Measurements from ENCODE around the gene ACOT8.

DNA sequence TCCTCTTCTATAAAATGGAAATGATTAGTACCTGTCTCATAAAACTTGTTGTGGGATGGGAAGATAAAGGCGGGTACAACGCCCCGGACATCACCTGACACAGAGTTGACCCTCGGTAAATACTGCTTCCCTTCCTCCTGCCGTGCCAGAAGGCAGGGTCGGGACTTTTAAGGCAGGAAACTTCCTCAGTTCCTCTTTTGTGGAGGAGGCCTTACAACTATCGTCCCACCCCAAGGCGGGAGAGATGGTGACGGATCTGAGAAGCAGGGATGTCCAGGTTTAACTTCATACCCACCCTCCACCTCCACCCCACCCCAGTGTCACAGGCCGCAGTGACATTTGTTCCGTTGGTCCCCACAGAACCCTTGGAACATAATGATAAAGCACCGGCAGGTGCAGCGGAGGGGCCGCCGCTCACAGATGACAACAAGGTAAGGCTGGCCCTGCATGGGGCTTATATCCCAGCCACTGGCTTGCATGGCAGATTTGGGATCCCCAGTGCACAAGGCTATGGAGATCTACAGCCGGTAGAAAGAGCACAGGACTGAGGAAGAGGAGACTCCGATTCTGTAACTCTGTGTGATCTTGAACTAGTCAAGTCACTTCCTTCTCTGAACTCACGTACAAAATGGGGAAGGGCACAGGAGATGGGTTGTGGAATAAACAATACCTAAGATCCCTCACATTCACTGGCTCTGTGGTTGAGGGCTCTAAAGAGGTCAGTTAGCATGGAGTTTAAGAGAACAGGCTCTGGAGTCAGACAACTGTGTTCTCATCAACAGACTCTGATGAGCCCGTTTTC, 64.7 kb downstream of the ACOT8 start:
- TF ChIP-seq, protein P1, sequence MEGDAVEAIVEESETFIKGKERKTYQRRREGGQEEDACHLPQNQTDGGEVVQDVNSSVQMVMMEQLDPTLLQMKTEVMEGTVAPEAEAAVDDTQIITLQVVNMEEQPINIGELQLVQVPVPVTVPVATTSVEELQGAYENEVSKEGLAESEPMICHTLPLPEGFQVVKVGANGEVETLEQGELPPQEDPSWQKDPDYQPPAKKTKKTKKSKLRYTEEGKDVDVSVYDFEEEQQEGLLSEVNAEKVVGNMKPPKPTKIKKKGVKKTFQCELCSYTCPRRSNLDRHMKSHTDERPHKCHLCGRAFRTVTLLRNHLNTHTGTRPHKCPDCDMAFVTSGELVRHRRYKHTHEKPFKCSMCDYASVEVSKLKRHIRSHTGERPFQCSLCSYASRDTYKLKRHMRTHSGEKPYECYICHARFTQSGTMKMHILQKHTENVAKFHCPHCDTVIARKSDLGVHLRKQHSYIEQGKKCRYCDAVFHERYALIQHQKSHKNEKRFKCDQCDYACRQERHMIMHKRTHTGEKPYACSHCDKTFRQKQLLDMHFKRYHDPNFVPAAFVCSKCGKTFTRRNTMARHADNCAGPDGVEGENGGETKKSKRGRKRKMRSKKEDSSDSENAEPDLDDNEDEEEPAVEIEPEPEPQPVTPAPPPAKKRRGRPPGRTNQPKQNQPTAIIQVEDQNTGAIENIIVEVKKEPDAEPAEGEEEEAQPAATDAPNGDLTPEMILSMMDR (IDR thresholded peaks at IDR 0.05) = no peak
- TF ChIP-seq POLR2A (IDR thresholded peaks at IDR 0.05) = no peak

Data from heart left ventricle (tissue), 13 donors.